GM18517 (cell line): Measurements from ENCODE around the gene DIS3L2.

ENCODE experiments used
- ATAC-seq: cut with Tn5 transposase; IDR thresholded peaks from one replicate; pipeline ENCODE4 v1.9.1; 2021; ENCODE audit warnings: mild to moderate bottlenecking, moderate library complexity; ENCODE audit not compliant: unreplicated experiment

The DIS3L2 gene

DNA sequence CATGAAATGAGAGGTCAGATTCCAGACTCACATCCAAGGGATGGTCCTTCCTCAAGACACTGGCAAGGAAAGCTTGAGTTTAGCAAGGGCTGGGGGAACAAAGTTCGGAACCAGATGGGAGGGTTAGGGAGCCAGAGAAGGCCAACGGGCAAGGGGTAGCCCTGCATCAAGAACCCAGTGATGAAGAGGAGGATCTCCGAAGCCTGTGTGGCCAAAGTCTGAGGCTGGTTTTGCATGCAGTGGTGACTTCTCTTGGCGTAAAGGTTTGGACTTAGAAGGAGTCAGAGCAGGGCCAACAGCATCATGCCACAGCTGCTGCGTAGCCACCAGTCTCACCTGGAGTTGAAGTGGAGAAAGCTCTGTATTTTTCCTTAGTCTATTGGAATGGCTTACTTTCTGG lies 293.5 kb downstream of the DIS3L2 start:
- ATAC-seq, result no peak

DNA sequence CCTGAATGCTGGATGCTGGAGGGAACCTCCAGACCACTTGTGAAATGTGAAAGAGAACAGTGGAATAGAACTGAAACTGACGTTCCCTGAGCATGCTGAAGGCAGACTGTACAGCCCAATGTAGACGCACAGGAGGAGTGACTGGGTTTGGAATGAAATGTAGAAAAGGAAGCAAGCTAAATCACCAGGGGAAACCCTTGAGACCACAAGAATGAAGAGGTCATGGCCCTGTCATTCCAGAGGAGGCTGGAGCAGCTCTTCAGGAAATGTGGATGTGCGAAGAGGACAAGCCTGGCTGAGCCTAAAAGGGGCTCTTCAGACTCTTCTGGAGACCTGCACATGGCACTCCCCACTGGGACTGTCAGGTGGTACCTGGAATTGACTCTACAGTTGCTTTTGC lies 298.6 kb downstream of the DIS3L2 start:
- ATAC-seq, result no peak

DNA sequence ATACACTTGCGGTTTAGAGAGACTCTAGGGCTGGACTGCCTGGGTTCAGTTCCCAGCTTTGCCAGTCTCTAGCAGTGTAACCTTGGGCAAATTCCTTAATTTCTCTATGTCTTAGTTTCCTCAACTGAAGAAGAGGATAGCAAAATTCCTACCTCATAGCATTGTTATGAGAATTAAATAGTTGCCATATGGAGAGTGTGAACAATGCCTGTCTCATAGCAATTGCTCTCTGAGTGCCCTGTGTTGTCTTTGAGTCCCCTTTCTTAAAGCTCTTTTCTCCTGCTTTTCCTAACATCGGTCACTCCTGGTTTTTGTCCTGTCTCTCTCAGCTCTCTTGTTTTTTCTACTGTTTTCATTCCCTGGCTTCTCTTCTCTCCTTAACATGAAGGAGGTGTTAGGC lies 300.3 kb downstream of the DIS3L2 start:
- ATAC-seq, result no peak

DNA sequence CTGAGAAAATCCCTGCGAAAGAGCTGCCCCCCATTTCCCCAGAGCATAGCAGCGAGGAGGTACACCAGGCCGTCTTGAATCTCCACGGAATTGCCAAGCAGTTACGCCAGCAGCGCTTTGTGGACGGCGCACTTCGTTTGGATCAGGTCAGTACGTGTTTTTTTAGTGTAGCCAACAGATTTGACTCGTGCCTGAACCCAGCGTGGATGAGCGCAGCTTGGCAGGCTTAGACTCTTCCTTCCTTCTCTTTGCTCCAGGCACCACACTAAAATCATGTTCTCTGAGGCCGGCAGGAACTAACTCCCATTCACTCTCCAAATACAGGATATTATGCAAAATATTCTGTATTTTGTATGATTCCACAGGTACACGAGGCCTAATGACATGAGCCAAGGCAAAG lies 301.8 kb downstream of the DIS3L2 start:
- no peak for ATAC-seq

DNA sequence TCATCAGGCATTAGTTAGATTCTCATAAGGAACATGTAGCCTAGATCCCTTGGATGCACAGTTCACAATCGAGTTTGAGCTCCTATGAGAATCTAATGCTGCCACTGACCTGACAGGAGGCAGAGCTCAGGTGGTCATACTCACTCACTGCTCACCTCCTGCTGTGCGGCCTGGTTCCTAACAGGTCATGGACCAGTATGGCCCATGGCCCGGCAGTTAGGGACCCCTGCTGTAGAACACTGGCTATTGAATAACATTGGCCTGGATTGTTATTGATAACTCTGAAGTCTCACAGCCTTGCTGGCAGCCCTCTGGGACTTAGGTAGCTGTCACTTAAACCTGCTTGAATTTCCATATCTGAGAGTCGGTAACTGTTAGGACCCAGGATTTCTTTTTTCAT lies 302.6 kb downstream of the DIS3L2 start:
- ATAC-seq, result no peak

DNA sequence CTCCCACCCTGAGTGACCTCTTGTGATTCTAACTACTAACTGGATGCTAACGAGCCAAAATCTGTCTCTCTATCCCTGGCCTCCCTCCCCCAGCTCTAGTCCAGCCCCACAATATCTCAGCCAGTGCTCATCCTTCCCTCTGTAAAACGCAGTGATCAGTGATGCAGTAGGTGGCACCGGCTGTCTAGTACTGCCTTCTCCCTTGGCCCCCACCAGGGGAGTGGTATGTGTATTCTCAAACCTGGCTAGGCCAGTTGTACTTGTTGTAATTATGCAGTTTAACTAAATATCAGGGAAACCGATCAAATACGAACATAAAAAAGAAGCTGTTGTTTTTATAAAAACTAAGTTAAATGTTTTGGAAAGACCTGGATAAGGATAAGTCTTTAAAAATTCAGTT lies 303.8 kb downstream of the DIS3L2 start:
- ATAC-seq, result no peak

DNA sequence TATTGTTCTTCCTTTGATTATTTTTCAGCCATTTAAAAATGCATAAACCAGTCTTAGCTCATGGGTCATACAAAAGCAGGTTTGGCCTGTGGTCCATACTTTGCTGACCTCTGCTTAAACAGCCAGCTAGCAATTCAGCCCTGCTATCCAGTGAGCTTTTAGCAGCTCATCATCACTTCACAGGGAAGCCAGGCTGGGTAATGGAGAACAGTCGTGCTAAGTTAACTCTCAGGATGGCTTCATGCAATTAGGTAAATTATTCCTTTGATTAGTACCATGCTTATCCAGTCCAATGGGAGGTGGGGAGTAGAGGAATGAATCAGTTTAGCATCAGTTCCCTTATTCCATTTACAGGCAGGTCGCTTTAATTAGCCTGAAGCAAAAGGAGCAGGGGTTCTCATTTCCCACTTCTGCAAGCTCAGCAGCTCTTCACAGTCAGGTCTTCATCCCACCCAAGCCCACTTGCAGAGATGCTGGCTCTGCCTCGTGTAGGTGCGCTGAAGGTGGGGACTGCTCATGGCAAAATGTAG lies 307.2 kb downstream of the DIS3L2 start:
- ATAC-seq, result no peak

DNA sequence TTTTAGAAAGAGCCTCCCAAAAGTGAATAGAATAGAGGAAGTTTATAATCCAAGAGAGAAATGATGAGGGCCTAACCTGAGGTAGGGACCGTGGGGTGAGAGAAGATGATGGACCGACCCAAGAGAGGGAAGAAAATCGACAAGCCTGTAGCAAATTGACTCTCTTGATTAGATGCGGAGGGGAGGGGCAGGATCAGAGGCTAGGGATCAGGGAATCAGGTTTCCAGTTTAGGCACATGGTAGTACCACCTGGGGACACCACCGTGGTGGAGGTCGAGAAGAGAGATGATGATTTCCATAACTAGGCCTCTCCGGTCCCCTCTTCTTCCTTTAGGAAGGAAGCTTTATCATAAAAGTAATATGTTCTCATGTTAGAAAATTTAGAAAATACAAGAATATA lies 308.4 kb downstream of the DIS3L2 start:
- no peak for ATAC-seq

DNA sequence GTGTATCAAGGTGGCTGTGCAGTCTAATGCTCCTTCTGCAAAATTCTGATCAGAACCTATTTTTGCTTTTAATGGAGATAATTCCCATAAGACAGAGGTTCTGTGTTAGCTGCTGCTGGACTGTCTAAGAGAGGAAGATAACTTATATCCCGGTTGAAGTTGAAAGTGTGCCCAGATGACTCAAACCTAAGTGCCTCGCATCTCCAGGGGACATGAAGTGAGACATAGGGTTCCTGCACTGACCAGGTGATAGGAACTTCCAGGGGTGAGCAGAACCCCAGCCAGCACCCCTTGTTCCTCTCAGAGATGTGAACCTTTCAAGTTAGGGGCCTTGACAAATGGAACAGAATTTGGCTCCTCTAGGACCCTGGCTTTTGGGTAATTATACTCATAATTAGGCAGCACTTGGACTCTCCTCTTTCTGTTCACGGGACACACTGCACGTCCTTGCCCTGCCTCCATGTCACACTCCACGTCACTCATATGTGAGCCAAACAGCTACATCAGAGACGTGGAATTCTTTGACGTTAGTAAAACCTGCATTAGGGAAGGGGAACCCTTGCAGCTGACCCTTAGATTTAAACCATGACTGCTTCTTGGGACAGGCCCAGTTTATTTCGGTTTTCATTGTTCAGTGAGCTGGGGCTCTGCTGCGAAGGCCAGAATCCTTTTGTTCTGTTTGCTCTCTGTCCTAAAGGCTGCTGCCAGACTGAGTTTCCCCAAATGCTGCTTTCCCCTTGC lies 312.6 kb downstream of the DIS3L2 start:
- no peak for ATAC-seq

DNA sequence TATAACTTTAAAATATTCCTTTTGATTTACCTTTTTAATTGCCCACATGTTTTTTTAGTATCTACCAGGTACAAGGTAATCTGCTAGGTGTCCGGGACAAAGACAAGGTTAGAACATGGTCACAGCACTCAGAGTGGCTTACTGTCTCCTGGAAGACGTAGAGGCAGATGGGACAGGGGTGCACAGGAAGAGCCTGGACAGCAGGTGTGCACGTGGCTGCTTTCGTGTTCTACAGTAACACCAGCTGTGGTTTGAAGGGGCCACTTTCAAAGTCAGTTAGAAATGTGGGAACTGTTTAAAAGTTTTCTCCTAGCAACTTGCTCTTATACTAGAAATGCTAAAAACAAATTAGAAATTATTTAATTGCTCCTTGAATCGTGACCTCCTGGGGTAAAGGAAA lies 314.2 kb downstream of the DIS3L2 start:
- no peak for ATAC-seq

DNA sequence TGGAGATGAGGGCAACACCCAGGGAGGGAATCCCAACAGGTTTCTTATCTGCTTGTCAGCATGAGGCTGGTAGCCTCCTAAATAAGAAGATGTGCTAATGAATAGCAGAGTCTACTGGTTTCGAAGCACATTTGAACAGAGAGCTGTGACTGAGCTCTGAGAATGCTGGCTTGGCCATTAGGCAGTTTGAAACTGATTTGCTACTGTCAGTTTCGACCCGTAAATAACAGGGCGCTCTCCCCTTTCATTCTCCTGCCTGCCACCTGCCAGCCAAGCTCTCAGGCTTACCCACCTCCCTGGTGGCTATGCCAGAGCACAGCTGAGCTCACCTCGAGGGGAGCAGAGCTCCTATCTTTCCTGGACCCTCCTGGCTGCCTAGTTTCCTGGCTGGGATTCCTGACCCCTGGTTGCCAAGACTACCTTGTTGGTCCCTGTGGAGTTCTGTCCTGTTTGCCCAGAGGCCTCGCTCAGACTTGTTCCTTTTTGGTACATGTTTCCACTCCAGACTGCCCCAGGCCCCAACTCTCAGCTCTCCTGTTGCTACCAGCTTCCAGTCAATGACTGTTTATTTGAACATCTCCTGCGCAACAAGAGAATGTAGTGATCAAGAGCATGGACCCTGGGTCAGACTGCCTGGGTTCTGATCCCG lies 314.7 kb downstream of the DIS3L2 start:
- ATAC-seq, result no peak

DNA sequence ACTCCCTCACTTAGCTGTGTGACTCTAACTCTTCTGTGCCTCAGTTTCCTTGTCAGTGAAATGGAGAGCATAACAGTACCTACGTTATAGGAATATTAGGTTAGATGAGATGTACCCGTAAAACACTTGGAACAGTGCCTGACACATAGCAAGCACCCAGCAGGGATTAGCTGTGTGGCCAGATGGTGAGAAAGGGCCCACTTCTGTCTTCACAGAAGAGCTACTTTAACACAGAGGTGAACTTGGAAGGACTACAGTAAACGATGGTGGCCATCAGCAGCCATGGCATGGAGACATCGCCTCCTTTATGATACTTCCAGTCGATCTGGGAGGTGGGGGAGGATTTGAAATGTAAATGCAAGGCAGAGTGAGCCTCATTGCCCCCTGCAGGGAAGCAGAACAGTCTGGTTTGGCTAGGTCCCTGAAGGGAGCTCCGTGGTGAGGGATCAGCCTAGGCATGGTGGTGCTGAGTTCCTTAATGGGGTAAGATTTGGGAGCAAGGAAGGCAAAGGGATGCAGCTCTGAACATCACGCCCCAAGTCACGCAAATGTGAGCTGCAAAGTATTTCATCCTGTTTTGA lies 315.3 kb downstream of the DIS3L2 start:
- ATAC-seq, result no peak

DNA sequence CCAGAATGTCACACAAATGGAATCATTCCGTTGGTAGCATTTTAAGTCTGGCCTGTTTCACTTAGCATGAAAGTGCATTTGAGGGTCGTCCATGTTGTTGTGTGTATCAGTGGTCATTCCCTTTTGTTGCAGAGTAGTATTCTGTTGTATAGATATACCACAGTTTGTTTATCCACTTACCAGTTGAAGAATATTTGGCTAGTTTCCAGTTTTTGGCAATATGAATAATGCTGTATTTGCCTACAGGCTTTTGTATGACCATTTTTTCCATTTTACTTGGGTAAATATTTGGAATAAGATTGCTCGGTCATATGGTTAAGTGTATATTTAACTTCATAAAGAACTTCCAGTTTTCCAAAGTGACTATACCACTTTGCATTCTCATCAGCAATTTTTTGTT lies 317.0 kb downstream of the DIS3L2 start:
- no peak for ATAC-seq

DNA sequence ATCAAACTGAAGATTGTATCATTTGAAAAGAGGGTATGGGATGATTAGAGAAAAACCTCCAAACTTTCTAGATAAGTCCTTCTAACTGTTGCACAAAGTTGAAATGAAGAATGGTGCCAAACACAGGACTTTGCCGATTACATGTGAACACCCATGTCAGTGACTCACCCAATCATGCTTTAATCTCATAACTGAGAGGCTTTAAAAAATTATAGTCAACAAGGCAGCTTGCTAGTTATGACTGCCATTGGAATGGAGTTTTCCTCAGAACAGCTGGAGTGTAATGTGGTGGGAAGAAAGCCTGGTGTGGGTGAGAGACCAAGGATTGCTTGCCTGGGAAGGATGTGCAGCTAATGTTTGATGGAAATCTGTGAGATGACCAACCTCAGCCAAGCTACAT lies 318.8 kb downstream of the DIS3L2 start:
- no peak for ATAC-seq

DNA sequence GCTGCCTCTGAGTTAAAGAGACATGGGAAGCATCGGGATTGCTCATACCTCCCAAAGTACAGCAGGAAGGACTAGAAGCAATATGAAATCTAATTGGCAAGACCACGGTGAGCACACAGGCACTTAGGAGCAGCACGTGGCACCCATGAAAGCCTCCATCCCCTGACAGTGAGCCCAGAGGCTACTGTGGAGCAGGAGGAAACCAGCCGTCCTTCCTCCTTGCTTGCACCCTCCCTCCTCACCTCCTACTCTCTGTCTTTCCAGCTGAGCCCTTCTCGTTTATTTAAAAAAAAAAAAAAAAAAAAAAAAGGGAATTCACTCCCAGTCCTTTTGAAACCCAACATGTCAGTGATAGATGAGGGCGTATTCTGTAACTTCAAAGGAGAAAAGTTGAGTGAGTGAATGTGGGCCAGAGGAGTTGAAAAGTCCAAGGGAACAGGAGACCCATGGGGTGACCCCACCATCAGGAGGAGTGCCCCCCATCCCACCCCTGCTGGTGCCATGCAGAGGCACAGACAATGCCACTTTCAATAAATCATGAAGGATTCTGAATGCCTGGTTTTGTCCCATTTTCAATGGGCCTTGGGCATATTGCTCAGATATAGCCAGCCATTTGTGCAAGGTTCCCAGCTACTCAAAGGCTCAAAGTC lies 320.5 kb downstream of the DIS3L2 start:
- ATAC-seq, result no peak

DNA sequence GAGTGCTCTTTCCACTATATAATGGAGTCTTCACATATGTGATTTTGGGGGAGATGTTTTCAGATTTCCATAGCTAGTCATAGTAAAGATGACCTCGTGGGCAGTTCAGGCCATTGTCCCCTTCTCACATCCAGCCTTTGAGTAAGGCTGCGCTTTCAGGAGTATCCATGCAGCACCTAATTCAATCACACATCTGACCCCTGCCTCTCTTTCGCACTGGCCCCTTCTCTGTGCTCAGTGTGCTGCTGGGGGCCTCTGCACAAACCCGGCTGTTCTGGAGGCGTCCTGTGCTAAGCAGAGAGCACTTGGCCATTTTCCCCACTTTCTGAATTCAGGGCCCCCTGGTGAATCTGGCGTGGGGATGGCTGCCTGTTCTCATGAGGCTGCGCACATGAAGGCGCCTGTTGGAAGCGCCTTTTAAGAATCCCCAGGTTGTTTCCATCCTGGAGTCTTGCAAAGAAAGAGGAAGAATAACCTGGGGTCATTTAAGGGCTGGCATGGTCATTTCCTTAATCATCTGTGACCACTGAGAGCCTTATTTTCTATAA lies 321.1 kb downstream of the DIS3L2 start:
- no peak for ATAC-seq

DNA sequence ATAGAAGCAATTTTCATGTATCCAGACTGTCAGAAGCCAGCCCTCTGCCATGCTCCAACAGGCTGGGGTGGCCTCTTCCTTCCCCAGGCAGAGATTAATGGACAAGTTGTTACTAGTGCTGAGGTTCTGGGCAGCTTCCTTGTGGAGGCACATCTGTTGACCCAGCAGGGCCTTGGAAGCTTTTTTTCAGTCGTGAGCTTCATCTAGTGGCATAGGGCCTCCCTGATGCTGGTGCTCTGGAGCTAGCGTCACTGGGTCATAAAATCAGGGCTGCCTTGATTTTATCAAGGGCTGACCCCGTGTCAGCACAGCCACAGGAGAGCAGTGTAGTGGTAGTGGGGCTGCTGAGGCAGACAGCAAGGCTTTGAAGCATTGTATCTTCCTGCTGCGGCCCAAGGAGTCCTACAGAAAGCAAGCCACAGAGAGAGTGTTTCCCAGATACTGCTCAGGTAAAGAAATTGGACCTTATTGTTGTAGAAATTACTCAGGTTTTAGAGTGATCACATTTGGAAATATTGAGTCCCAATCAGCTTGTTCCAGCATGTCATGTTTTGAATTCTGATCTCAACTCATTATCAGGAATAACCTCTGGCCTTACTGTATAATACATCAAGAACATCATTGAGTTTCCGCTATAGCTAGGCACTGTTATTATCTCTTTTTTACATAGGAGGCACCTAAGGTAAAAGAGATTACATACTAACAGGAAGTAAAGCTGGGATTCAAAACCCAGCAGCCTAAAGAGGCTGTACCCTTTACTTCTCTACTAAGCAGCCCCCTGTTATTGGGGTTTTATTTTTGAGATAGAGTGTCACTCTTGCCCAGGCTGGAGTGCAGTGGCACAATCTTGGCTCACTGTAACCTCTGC lies 324.7 kb downstream of the DIS3L2 start:
- ATAC-seq, result no peak

DNA sequence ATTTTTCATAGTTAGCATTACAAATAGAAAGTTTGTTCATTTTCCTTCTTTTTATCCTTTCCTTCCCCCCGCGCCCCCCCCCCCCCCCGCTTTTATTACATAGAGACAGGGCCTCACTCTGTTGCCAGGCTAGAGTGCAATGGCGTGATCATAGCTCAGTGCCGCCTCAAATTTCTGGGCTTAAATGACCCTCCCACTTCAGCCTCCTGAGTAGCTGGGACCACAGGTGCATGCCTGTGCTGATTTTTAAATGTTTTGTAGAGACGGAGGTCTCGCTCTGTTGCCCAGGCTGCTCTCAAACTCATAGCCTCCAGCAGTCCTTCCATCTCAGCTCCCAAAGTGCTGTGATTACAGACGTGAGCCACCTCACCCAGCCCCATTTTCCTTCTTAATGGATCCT lies 325.8 kb downstream of the DIS3L2 start:
- ATAC-seq, result no peak

DNA sequence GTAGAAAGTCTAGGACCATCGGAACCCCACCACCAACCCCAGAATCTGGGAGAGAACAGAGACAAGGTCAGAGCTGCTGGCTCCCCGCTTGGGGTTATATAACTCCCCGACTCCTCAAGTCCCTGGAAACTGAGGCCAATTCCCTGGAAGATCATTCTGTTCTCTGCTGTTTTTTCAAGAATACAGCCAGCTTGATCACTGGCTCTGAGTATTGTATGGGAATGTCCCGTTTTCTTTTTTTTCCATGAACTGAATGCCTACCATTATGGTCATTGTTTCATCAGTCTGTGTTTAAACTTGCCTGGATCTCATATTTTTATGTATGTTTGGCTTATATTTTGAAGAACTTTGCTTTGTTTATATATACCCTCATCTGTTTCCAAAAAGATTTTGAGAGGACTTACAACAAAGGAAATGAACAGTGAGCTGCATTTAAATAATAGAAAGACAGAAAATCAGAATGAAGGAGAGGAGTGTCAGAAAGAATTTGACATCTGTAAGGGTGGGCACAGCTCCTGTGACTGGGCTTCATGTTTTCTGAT lies 327.0 kb downstream of the DIS3L2 start:
- ATAC-seq, result no peak

DNA sequence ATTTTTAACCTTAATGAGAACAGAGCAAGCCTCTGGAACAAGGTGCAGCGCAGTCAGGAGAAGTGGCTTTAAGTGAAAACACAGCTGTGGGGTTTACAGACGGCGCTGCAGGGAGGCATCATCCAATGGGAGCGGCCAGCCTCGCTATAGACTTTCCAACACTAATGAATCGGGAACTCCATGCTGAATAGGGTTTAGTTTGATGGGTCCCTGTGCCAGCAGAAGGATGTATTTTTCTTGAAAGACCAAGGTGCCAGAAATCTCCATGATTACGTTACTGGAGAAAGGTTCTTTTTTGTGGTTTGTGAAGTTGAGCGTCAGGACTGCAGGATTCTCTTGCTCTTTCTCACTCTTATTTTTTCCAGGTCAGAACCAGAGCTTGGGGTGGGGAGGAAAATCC lies 329.2 kb downstream of the DIS3L2 start:
- no peak for ATAC-seq
